Erythroblast (primary cell): Measurements from ENCODE around the gene FNDC5.

Source experiments
- GATA1 ChIP-seq: IDR thresholded peaks from 2 replicates; pipeline ENCODE4 v1.6.1; 2011; ENCODE audit warnings: low read depth, mild to moderate bottlenecking, control low read depth, low read length, moderate library complexity
- POLR2A ChIP-seq: IDR thresholded peaks from 2 replicates; pipeline ENCODE4 v1.6.1; 2011; ENCODE audit warnings: mild to moderate bottlenecking, low read length

GRCh38 chr1:32897082-32898049 lies 26.7 kb upstream of the FNDC5 start:
- TF ChIP-seq POLR2A (no peak), GATA1 (no peak)
